ENCODE data around the gene CYP8B1.

Gene CYP8B1

GRCh38 chr3:42852441-42852840 lies 23.2 kb downstream of the CYP8B1 start:
- no peak for DNase-seq

GRCh38 chr3:42851228-42851834 lies 24.3 kb downstream of the CYP8B1 start:
- no peak for DNase-seq

GRCh38 chr3:42850263-42850662 lies 25.4 kb downstream of the CYP8B1 start:
- no peak for DNase-seq

DNA sequence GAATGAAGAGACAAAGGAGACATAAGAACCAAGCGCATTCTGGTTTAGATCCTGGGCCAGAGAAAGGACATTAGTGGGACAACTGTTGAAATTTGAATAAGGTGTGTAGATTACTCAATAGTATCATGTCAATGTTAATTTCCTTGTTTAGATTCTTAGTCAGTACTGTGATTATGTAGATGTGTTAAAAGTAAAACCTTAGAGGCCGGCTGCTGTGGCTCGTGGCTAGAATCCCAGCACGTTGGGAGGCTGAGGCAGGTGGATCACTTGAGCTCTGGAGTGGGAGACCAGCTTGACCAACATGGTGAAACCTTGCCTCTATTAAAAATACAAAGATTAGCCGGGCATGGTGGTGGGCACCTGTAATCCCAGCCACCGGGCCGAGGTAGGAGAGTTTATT lies 26.7 kb downstream of the CYP8B1 start:
- no peak for DNase-seq

GRCh38 chr3:42847731-42848130 lies 27.9 kb downstream of the CYP8B1 start:
- DNase-seq = no peak

DNA sequence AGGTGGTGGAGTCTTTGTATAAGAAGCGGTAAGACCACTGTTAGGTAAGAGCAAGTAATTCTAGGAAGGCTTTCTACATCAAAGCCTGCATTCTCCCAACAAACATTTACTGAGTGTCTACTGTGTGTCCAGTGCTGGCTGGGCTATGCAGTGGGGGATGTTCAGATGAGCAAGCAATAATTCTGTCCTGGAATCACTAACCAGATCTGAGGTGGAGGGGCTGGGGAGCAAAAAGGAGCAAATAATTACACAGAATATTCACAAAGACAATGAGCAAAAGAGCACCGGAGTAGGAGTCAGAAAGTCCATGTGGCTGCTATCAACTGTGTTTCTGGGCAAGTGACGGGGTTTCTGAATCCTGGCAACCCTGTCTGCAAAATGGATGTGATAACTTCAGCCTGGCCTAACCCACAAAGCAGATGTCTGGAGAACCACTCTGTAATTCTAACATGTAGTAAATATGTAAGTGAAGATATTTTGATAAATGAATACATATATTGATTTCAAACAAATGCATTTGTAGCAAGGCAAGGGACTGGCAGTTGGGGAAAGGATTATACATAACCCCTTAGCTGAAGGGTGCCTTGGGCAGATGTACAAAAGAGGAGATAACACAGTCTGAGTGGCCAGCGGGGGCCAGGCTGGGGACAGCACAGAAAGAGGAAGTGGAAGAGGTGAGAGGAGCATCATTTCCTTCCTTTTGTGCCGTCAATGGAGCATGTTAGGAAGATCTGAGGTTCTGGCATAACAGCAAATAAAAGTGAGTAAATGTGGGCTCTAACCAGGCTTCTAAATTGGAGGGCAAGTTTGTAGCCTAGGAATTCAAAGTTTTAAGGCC lies 28.8 kb downstream of the CYP8B1 start:
- DNase-seq = no peak

DNA sequence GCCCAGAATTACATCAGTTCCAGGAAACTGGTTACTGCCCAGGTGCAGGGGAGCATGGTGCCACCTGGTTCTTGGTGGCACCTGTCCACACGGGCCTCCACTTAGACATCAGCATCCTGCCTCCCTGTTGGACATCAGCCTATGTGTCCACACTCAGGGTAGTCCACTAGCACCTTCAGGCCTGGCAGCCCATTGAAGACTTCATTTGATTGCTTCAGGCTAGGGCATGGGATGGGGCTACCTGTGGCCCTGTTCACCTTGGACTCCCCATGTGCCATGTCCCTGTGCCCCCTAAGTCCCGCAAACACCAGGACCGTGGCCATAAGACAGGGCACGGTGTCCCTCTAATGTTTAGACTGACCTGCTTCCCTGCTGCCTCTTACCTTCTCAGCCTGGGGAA lies 30.9 kb downstream of the CYP8B1 start:
- no peak for DNase-seq

DNA sequence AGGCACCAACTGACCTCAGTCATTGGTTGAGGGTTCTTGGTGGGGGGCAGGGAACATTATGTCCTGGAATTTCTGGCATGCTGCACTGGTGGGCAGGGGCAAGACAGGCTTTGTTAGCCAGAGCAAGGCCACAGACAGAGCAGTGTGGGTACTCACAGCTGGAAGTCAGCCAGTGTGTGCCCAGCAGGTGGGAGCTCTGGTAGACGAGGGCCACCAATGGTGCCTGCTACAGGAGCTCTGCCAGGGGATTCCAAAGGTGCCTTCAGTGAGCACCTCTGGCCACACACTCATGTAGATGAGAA lies 31.3 kb downstream of the CYP8B1 start:
- DNase-seq = no peak

- DNase-seq = no peak
Observed at GRCh38 chr3:42843713-42844411, 31.8 kb downstream of the CYP8B1 start.

GRCh38 chr3:42841332-42841731 lies 34.3 kb downstream of the CYP8B1 start:
- DNase-seq = no peak

- DNase-seq = peak; percentile 51
Observed at GRCh38 chr3:42839616-42840015, 36.1 kb downstream of the CYP8B1 start.

DNA sequence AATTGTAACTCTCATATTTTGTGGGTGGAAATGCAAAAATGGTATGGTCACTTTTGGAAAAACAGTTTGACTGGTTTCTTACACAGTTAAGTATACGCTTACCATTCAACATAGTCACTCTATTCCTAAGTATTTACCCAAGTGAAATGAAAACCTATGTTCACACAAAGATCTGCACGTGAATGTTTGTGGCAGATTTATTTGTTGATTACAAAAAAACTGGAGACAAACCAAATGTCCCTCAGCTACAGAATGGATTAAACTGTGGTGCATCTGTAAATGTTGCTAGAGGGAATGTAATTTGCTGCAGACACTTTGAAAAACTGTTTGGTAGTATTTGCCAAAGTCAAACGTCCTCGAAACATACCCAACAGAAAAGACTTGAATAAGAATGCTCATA lies 37.1 kb downstream of the CYP8B1 start:
- DNase-seq = no peak

DNA sequence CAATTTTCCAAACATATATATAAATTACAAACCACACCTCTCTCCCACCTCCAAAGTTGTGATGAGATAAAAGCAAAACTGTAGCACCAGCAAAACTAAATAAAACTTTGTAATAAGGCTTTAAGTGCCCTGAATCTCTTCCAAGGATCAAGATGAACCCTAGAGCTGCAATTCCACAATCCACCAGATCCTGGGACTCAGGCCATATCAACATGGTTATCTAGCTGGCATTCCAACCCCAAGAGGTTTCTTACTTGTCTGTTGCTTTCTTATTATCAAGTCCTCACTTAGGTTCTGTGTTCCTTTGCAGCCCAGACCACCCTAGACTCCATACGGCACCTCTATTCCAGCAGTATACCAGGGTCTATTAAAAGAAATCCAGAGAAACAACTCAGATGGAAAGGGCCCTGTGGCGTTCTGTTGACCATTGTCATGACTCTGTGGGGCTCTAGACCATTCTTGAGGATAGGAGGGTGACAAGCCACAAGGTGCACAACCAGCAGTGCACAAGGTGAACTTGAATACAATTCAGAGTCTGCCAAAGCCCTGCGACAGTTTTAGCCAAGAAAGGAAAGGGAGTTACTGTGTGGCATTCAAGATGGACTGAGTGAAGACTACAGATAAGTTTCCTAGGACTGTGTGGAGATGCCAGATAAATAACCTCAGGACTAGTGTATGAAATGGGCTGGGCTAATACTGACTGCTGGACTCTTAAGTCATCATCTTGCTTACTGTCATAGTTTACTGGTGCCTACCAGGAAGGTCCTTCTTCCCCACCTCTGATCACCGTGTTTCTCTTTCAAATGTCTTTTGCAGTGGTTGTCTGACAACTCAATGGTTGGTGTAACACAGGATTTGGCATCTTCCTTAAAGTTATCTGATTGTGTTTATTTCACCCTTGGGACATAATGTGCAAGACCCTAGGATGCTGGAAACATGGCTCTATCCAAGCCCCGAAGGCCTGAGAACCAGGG lies 39.2 kb downstream of the CYP8B1 start:
- no peak for DNase-seq

GRCh38 chr3:42831321-42831713 lies 44.4 kb downstream of the CYP8B1 start:
- peak; percentile 17 for DNase-seq

DNA sequence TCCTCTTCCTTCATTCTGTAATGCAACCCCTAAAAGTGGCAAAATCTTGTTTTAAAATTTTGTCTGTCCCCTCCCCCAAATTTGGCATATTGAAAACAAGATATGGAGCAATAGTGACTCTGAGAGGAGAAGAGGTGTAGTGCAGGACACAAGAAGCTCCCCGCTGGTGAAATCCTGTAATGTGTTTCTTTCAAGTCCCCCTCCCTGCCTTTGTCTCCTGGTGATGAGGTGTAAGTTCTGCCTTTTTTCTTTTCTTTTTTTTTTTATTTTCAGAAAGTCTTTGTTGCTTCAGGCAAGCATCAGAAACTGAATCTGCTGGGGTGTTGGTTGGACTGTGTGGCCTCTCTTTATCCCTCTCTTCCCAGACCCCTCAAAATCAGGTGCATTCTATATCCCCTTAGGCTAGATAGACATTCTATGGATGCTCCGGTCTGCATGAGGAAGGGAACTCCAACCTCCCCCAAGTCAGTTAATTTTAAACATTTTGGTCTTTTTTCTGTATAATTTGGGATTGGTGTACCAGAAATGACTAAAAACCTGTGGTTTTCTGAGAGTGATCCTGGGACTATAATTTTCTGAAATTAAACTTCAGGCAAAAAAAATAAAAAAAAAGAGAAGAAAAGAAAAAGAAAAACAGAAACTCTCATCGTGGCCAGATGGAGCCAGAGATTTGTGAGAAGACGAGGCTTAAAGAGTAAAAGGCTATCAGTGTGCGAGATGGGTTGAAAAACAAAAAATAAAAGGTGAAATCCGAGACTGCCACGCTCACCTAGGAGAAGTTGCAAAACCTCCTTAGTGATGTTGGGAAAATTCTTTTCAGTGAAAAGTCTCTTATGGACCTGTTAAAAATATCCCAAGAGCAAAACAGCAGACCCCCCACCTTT lies 45.0 kb downstream of the CYP8B1 start:
- DNase-seq = peak; percentile 9

GRCh38 chr3:42829628-42830436 lies 45.8 kb downstream of the CYP8B1 start:
- no peak for DNase-seq

DNA sequence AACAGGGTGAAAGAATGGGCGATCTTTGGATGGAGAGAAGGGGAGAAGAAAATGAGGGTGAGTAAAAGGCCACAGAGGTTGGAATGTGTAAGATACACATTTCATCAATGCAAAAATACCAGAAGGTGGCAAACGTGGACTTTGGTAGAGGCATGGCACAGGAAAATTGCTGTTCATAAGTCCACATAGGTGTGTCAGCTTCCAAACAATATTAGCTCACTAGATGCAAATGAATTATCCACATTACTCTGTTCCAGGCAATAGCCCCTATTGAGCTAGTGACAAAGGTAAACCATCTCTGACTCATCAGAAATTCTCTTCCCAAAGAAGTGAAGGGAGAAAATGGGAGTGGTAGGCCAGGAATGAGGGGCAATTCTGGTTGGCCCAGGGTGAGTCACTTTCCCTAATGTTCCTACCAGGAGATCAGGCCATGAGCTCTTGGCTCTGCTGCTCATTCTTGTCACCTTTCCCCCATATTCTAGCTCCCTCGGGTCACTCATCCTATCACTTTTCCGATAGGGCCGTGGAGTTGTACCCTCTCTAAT lies 46.5 kb downstream of the CYP8B1 start:
- DNase-seq = no peak

GRCh38 chr3:42827654-42828053 lies 48.0 kb downstream of the CYP8B1 start:
- no peak for DNase-seq

- DNase-seq = no peak
Observed at GRCh38 chr3:42827023-42827422, 48.7 kb downstream of the CYP8B1 start.

DNA sequence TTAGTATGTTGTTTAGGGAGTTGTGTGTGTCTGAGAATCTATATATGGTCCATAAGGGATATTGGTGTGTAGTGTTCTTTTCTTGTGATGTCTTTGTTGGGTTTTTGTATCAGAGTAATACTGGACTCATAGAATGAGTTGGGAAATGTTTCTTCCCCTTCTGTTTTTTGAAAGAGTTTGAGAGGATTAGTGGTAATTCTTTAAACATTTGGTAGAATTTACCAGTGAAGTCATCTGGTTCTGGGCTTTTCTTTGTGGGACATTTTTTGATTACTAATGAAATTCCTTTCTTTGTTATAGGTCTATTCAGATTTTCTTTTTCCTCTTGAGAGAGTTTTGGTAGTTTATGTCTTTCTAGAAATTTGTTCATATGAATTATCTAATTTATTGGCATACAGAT lies 49.5 kb downstream of the CYP8B1 start:
- no peak for DNase-seq

All from fibroblast of skin of abdomen (primary cell).